HG03565 (cell line): Measurements from ENCODE around the gene CLDN17.

Experiments
- ATAC-seq: cut with Tn5 transposase; IDR thresholded peaks from one replicate; pipeline ENCODE4 v1.9.1; 2021; ENCODE audit warnings: mild to moderate bottlenecking, moderate library complexity; ENCODE audit not compliant: unreplicated experiment

The CLDN17 gene

GRCh38 chr21:30126576-30126975, 40.0 kb downstream of the CLDN17 start:
- ATAC-seq = no peak

DNA sequence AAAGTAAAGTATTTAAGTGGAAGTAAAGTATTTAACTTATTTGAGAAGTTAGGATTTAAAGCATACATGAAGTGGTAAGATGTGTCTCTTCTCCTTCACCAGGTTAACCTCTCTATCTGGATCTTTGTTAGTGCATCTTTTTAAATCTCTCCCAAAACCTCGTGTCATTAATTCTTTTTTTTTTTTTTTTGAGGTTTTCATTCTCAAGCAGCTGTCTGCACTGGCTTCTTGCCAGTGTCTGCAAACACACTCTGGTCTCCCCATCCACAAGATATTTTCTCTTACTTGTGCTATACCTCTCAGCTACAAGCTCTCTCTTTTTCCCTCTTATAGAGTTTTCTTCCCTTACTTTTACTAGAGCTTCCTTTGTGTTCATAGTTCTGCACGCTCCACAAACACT, 49.0 kb downstream of the CLDN17 start:
- no peak for ATAC-seq

- ATAC-seq = no peak
Measured at GRCh38 chr21:30116479-30116878, 50.1 kb downstream of the CLDN17 start.
